GM23248 (cell line): ENCODE measurements around the gene PTPRH.
"Not testable (repeated sequence)": the region's sequence is repeated elsewhere in the genome, so short reads cannot be mapped to it uniquely, and the experiment has no call there.

Experiments used
- EZH2 ChIP-seq: fragments of 200-600 bp; sonication (generic); IDR thresholded peaks from 2 replicates; pipeline ENCODE4 v1.6.1; 2018; ENCODE audit warnings: antibody characterized with exemption, mild to moderate bottlenecking; ENCODE audit not compliant: insufficient read depth, poor library complexity, severe bottlenecking
- EZH2phosphoT487 ChIP-seq: fragments of 200-600 bp; sonication (generic); IDR thresholded peaks from 2 replicates; pipeline ENCODE4 v1.6.1; 2018; ENCODE audit warnings: antibody characterized with exemption, moderate library complexity, mild to moderate bottlenecking, low read depth; ENCODE audit not compliant: insufficient read depth

DNA sequence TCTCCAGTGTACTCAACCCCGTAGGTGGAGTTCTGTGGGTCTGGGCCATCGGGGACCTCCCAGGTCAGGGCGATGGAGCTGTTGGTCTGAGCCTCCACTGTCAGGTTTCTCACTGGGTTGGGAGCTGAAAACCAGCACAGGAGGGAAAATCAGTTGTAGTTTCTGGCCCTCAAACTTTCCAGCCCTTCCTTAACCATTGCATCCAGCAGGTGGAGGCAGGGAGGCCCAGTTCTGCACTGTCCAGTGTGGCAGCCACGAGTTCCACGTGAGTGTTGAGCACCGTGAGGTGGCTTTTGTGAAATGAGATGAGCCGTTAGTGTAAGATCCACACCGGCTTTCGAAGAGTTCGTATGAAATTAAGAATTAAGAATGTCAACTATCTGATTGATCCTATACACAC lies 7.1 kb downstream of the PTPRH start:
- TF ChIP-seq EZH2, EZH2phosphoT487: not testable (repeated sequence)
